NCI-H2029 treated with DMSO at 0.1 percent for 48 hours (cell line): ENCODE data around the gene VGLL4.

Experiments
- DNase-seq: peaks from one replicate; lab custom pipeline; 2025; lab: John Stamatoyannopoulos, UW

Gene VGLL4

DNA sequence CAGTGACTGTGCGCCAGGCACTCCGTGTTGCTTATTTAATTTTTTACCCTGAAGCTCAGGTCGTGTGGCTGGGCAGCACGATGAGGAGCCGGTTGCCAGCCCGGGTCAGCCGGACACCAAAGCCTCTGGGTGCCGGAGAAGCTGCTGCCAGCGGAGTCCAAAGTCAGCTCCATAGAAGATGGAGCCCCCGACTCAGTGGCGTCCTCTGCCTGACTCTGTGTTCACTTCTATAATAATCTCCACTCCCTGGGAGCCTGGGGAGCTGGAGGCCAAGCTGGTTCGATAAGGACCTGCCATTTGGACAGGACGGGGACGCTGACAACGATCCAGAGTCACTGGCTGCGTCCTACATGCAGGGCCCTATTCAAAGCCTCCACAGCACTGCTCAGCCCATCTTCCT is 78.6 kb downstream of the VGLL4 start:
- DNase-seq, result no peak

GRCh38 chr3:11564577-11565001 is 79.1 kb downstream of the VGLL4 start:
- no peak for DNase-seq

GRCh38 chr3:11563865-11564185 is 79.9 kb downstream of the VGLL4 start:
- no peak for DNase-seq

DNA sequence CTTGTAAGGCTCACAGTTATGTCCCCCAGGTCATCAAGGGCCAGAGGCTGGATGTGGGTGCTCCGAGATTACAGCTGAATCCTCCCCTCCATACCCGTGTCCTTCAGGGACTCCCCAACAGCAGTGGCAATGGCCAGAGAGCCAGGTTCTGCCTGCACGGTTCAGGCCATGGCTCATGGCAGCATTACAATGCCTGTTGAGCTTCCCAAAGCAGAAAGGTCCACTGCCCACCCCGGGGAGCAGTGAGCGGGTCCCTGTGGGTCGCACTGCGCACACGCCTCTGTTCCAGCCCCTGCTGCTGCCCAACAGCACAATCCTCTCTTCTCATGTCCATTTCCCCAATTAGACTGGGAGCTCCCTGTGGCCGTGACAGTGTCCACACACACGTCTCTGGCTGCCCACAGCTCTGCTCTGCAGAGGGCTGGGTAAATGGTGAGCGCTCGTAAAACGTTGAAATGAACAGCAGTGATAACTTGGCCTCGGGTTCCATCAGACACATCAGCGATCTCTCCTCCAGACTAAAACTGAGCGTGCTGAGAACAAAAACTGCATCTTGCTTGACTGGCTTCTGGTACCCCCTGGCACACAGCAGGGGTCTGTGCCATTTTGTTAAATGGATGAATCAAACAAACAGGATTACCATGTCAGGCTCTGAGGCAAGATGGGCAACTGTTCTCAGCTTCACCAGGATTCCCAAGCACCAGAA is 80.4 kb downstream of the VGLL4 start:
- no peak for DNase-seq

- DNase-seq, result no peak
These were observed 81.3 kb downstream of the VGLL4 start for GRCh38 chr3:11562277-11562881.

GRCh38 chr3:11560746-11561145 is 83.0 kb downstream of the VGLL4 start:
- DNase-seq, result no peak

DNA sequence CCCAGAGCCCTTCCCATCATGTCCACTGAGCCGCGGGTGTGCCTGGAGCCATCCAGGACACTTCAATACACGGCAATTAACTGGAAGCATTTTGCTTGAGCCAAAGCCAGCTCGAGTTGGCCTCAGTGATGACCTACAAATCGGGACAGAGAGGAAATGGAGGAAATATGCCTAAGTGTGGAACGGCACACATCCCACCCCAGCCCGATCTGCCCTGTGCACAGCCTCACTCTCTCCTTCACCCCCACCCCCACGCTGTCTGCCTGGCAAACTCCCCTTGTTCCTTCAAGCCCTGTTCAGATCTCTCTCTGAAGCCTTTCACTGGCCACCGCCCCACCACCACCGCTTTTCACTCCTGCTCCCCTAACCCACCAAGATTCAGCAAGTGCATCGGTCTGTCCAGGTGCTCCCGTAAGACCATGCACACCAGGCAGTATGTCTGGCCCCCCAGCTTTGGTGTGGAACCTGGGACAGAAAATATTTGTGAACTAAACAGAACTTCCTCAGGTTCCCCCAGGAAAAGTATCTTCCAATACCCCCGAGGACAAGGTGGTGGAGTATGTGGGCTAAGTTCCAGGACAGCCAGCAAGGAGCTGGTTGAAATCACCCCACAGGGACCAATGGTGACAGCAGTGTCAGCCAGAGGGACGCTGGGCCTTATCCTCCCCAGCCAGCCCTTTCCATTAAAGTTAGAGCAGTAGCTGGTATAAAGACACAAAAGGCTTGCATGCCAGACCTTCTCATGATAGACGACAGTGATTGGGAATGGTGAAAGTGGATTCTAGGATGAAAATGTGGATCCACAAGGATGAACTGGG is 83.7 kb downstream of the VGLL4 start:
- no peak for DNase-seq

- DNase-seq, result no peak
These were observed 84.5 kb downstream of the VGLL4 start for GRCh38 chr3:11558918-11559815.

- DNase-seq, result no peak
These were observed 85.3 kb downstream of the VGLL4 start for GRCh38 chr3:11558411-11558903.

DNA sequence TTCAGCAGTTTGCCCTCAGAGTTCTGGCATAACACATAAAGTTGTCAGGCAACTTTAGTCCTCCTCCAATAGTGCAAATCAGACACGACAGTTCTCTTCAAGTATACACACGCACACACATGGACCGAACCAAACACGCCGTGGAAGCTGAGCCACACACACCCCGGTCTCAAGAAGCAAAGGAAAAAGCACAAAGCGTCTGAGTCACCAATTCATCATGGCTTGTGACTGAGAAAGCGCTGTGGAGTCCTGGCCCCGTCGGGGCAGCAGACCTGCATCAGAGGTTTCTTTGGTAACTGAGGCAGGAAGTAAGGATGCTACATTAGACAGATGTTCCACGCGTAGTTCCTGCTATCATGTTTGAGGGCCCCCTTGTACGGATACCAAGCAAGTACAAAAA is 85.7 kb downstream of the VGLL4 start:
- DNase-seq, result no peak

- no peak for DNase-seq
These were observed 86.7 kb downstream of the VGLL4 start for GRCh38 chr3:11556851-11557644.

GRCh38 chr3:11555881-11556633 is 87.7 kb downstream of the VGLL4 start:
- no peak for DNase-seq

DNA sequence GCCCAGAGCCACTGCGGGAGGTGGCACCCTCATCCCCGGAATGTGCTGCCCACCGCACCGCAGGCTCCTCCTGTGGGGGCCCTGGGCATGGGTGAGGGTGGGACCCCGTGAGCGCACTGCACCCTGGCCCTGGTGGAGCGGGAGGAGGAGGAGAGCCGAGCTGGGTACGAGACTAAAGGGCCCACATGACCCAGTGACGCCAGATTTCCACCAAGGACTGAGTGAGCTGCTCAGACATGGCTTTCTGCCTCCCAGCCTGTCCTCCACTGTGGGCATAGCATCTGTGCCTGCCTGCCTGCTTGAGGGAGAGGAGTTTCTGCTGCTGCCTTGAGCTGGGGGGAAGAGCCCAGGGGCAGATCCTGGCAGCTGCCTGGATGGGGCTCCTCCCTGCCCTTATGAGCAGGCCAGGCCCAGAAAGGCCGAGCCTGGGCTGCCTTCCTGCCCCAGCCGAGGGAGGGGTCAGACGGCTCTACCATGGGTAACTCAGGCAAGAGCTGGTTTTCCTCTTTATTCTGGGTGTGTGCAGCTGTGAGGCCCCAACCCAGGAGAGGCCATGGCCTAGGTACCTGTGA is 88.4 kb downstream of the VGLL4 start:
- DNase-seq, result no peak

DNA sequence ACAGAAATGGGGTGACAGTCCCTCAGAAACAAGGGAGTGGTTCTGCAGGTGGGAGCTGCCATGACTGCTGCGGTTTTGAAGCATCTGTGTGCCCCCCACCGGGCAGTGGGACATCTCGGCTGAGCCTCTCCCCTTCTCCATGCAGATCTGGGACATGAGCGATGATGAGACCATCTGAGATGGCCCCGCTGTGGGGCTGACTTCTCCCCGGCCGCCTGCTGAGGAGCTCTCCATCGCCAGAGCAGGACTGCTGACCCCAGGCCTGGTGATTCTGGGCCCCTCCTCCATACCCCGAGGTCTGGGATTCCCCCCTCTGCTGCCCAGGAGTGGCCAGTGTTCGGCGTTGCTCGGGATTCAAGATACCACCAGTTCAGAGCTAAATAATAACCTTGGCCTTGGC is 89.0 kb downstream of the VGLL4 start:
- no peak for DNase-seq

DNA sequence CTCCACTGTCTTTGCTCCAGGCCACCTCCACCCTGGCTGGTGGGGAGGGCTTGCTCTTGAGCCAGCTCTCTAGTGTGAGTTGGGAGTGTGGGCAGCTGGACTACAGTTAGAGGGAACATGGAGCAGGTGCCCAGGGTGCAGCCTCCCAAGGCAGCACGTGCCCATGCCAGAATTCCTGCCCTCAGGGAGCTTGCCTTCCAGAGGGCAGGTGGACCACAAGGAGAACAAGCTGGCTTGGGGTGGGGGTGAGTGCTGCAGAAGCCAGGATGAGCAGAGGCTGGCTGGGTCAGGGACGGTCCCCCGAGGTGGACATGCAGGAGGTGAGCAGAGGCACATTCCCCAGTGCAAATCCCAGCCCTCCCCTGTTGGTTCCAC is 89.5 kb downstream of the VGLL4 start:
- DNase-seq, result no peak

DNA sequence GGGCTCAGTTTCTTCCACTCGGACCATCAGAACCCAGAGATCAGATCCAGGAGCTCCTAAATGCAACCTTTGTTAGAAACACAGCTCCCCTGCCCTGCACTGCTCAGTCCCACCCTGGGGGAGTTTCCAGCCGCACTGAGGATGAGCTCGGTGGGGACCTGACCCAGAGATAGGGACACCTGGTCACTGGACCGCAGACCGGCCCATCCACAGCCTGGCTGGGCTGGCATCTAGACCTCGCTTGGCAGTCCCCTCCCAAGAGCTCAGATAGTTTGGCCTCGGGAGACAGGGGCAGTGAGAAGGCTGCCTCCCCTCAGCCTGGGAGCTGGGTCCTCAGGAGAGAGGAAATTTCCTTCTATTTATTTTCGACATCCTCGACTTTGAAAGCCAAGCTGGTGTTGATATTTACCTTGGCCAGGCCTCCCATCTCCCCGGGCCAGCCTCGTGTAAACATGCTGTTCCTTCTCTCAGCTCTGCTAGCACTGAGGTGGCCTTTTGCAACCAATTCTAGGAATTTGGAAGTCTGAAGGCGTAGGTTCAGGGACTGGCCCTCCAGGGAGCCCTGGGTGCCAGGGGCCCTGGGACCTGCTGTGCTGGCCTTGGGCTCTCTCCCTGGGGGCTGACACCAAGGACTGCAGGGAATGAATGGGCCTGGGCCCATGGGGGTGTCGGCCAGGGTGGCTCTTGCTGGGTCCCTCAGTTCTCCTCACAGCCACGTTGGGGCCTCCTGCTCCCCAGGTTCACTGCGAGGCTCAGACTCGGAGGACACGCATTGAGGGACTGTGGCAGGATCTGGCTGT is 90.1 kb downstream of the VGLL4 start:
- peak; percentile 25 for DNase-seq

- no peak for DNase-seq
These were observed 91.1 kb downstream of the VGLL4 start for GRCh38 chr3:11552289-11553264.

DNA sequence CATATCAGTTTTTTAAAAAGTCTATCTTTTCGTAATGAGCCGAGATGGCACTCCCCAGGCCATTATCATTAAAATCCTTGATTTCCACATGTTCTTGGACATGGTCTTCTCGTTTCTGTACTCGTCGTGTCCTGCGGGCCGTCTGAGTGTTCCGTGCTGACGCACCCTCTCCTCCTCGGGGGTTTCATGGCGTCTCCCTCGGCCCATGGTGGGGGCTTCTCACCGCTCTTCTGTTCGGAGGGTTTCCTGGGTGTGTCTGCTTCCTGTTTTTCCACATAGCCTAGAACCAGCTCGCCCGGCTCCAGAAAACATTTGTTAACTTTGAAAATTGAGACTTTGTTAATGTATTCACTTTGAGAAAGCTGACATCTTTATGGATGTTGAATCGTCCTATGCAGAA is 92.7 kb downstream of the VGLL4 start:
- DNase-seq, result no peak
